Kidney tubule cell (primary cell): ENCODE measurements around the gene ACVR1.
"Not testable (repeated sequence)": the region's sequence is repeated elsewhere in the genome, so short reads cannot be mapped to it uniquely, and the experiment has no call there.

ENCODE experiments used
- DNase-seq: peaks from one replicate; pipeline ENCODE4 v3.0.0-alpha.2; 2018; ENCODE audit warnings: low spot score

The ACVR1 gene

DNA sequence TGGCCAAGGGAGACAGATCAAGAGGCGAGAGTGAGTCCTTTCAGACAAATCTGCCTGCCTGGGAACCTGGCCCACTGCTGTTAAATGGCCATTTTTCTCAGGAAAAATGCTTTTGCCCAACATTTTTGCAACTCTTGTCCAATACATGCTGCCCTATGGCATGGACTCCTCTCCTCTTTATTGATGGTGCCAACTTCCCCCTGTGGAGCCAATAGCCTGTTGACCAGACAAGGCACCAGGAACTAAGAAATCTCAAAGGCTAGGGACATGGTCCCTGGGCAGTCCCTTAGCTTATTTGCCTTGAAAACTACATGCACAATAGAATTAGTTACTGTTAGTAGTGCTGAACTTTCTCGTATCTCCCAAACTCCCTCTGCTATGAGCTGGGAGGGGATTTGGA lies 155.6 kb downstream of the ACVR1 start:
- DNase-seq, result no peak

DNA sequence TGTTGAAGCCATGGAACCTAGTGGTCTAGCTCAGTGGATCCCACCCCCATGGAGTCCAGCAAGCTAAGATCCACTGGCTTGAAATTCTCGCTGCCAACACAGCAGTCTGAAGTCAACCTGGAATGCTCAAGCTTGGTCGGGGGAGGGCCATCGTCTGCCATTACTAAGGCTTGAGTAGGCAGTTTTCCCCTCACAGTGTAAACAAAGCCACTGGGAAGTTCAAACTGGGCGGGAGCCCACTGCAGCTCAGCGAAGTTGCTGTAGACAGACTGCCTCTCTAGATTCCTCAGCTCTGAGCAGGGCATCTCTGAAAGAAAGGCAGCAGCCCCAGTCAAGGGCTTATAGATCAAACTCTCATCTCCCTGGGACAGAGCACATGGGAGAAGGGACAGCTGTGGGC lies 171.5 kb downstream of the ACVR1 start:
- not testable (repeated sequence) for DNase-seq

DNA sequence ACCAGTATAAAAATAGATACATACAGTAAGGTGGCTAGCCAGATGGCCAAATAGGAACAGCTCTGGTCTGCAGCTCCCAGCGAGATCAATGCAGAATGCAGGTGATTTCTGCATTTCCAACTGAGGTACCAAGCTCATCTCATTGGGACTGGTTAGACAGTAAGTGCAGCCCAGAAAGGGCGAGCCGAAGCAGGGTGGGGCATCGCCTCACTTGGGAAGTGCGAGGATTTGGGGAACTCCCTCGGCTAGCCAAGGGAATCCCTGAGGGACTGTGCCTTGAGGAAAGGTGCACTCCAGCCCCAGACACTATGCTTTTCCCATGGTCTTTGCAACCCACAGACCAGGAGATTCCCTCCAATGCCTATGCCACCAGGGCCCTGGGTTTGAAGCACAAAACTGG lies 172.0 kb downstream of the ACVR1 start:
- DNase-seq, result not testable (repeated sequence)

DNA sequence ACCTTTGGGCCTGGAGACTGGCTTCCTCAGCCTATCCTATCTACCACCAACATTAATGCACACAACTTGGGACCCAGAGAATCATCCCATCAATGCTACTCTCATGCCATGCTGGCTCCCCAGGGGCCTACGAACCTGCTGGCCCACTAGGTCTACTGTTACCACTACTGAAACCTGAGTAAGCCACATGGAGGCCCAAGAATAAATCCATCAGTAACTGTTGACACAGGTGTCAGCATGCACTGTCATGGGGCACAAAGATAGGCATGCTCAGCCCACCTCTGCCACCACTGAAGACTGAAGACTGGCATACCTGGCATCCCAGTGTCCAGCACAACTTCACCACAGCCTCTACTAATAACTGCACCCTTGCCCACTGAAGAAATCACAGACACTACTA lies 176.3 kb downstream of the ACVR1 start:
- DNase-seq, result no peak

DNA sequence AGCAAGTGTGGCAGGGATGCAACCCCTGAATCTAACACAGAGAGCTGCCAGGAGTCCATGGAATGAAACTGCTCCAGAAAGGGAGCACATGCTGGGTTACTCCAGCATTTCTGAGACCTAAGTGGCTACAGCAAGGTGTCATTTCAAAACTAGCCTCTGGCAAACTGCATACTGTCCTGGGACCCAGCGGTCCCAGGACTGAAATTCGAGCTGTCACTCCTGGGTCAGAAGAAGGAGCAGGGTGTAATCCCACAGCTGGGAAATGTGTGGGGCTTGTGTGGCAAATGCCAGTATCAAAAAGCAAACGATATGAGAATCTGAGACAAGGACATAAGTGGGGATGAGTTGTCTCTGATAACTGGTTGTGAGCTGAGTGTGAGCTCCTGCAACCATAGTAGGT lies 177.1 kb downstream of the ACVR1 start:
- no peak for DNase-seq

DNA sequence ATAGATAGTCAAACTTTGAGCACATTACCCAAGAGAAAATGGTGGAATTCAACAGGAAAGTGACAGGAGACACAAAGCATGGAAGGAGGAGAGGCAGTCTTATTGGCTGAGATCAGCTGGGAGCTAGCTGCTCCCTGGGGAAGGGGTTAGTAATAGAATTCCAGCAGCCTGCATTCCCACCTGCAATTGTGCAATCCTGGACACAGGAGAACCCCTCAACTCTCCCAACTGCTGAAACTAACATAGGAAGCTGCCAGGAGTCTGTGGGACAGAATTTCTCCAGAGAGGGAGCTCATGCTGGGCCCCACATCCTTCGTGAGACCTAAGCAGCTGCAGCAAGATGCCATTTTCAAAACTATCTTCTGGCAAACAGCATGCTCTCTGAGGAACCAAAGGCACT lies 177.7 kb downstream of the ACVR1 start:
- no peak for DNase-seq

DNA sequence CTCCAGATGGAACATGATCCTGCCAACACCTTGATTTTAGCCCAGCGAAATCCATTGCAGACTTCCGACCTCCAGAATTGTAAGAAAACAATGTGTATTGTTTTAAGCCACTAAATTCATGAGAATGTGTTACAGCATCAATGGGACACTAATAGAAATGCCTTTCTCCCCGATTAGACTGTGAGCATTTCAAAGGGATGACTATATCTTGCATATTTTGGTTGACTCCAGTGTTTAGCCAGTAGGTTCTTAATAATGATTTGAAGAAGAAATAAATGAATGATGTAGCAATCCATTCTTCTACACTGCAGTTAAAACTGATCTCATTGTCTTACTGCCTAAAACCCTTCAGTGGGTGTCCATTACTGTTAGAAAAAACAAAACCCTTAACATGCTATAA lies 180.1 kb downstream of the ACVR1 start:
- DNase-seq, result peak; percentile 21

DNA sequence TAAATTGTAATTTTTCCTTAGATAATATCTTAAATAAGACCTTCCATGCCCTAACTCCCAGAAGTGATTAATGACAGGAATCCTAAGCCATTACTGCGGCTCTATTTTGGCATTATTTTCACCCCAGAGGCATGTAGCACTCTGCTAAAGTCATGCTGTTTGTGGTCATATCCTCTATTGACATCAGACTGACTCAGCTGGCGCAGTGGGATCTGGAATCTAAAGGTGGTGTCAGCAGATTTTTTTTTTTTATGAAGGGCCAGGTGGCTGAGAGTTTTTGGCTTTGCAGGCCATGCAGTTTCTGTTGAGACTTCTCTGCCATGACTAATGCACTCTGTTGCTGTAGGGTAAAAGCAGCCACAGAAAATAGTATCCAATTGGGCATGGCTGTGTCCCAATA lies 183.4 kb downstream of the ACVR1 start:
- DNase-seq, result peak; percentile 95

DNA sequence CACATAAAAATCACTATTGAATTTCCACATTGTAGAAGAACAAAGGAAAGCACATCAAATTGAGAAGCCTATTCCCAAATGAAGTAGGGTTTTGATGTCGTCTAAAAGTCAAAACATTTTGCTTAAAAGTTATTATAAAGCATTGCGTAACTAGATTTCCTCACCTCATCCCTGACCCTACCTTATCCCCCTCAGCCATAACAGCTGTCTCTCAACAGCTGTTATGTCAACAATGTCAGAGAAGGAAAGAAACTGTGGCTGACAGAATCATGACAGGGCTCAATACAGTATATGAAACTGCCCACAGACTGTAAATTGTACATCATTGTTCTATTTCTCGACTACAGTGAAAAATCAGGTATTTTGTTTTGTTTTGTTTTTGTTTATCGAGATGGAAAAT lies 184.4 kb downstream of the ACVR1 start:
- DNase-seq, result no peak

DNA sequence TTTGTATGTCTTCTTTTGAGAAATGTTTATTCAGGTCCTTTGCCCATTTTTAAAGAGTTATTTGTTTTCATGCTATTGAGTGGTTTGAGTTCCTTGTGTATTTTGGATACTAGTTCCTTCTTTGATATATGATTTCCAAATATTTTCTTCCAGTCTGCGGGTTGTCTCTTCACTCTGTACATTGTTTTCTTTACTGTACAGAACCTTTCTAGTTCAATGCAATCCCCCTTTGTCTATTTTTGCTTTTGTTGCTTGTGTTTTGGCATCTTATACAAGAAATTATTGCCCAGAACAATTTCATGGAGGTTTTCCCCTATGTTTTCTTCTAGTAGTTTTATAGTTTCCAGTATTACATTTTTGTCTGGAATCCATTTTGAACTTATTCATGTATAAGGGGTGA lies 185.0 kb downstream of the ACVR1 start:
- no peak for DNase-seq
